ENCODE results near the gene YY2. TPM values are rescaled to one million over a fixed set of nuclear protein-coding genes. Genes with fewer than 3 reads are reported as not detected.

Gene YY2
- total and polyA plus RNA-seq, 2 of the 8 experiments (the other 6 are each of a cell fraction or from before 2014, with no cell fraction given): 0.60 to 1.5 TPM

DNA sequence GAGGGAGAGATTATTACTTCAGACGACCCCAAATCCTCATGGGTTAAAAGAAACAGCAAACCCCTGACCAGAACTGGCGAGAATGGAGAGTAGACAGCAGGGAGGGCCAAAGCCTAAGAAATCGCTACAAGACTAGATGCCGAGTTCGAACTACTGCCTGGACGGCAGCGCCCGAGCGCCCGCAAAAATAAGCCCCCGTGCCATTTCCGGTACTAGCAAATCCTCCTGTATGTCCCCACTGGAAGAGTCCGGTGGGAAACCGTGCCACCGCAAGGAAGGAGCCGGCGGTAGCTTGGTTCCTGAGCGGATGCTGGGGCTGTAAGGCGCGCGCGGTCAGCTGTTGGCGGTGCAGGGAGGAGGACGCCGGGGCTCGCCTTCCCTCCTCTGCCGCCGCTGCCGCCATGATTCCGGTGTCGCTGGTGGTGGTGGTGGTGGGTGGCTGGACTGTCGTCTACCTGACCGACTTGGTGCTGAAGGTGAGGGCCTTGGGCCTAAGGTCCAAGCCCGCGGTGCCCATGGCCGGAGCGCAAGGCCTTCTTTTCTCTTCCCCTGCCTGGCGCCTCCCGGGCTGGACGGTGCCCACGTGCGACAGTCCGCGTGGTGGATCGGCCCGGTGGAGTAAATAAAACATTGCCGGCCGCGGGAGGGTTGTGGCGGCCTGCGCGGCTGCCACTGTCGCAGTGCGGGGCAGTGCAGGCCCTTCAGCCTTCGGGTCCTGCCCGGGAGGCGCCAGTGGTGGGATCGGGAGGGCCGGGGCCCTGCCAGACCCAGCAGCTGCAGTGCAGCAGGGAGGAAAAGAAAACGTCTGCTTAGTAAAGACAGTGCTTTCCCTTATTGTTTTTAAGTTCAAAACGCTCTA is 16.2 kb upstream of the YY2 start, which contains the start of gene MBTPS2 (continued):
- TF ChIP-seq, protein P1, sequence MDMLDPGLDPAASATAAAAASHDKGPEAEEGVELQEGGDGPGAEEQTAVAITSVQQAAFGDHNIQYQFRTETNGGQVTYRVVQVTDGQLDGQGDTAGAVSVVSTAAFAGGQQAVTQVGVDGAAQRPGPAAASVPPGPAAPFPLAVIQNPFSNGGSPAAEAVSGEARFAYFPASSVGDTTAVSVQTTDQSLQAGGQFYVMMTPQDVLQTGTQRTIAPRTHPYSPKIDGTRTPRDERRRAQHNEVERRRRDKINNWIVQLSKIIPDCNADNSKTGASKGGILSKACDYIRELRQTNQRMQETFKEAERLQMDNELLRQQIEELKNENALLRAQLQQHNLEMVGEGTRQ (IDR thresholded peaks at IDR 0.05; ENCODE audit: low read length): no peak
- TF ChIP-seq SIRT6 (IDR thresholded peaks at IDR 0.05; ENCODE audit: low read length): no peak
- no peak; the same call in 1 of the 2 replicates for TF ChIP-seq RFX5 (IDR thresholded peaks at IDR 0.05; ENCODE audit: borderline replicate concordance, low read depth, low read length)
- TF ChIP-seq TCF12 (IDR thresholded peaks at IDR 0.05; ENCODE audit: low read depth, low read length): no peak
- TF ChIP-seq SIX5 (IDR thresholded peaks at IDR 0.05; ENCODE audit: low read depth, low read length): no peak
- no peak for TF ChIP-seq NANOG (IDR thresholded peaks at IDR 0.05; ENCODE audit: insufficient read depth, low read depth, low read length, poor library complexity, severe bottlenecking)
- TF ChIP-seq ASH2L (IDR thresholded peaks at IDR 0.05; ENCODE audit: low read length): peak; percentile 74
- peak in 1 of 2 experiments; percentile 55; a peak in 1 of 3 replicates for TF ChIP-seq EP300 (IDR thresholded peaks at IDR 0.05; ENCODE audit: borderline replicate concordance in 1 of 2, low read depth in 2 of 2, low read length in 2 of 2)
- TF ChIP-seq, protein P2, sequence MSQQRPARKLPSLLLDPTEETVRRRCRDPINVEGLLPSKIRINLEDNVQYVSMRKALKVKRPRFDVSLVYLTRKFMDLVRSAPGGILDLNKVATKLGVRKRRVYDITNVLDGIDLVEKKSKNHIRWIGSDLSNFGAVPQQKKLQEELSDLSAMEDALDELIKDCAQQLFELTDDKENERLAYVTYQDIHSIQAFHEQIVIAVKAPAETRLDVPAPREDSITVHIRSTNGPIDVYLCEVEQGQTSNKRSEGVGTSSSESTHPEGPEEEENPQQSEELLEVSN (IDR thresholded peaks at IDR 0.05): no peak
- TF ChIP-seq, protein P3, sequence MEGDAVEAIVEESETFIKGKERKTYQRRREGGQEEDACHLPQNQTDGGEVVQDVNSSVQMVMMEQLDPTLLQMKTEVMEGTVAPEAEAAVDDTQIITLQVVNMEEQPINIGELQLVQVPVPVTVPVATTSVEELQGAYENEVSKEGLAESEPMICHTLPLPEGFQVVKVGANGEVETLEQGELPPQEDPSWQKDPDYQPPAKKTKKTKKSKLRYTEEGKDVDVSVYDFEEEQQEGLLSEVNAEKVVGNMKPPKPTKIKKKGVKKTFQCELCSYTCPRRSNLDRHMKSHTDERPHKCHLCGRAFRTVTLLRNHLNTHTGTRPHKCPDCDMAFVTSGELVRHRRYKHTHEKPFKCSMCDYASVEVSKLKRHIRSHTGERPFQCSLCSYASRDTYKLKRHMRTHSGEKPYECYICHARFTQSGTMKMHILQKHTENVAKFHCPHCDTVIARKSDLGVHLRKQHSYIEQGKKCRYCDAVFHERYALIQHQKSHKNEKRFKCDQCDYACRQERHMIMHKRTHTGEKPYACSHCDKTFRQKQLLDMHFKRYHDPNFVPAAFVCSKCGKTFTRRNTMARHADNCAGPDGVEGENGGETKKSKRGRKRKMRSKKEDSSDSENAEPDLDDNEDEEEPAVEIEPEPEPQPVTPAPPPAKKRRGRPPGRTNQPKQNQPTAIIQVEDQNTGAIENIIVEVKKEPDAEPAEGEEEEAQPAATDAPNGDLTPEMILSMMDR (IDR thresholded peaks at IDR 0.05; ENCODE audit: control extremely low read depth in 1 of 3, insufficient read depth in 1 of 3, low read depth in 1 of 3, low read length in 3 of 3): peak in 2 of 3 experiments; percentile 11 to 20; a peak in 2 of 4 replicates
- TF ChIP-seq FOSL1 (IDR thresholded peaks at IDR 0.05; ENCODE audit: insufficient read depth, low read depth, low read length): no peak
- TF ChIP-seq, protein P4, sequence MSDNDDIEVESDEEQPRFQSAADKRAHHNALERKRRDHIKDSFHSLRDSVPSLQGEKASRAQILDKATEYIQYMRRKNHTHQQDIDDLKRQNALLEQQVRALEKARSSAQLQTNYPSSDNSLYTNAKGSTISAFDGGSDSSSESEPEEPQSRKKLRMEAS (IDR thresholded peaks at IDR 0.05): no peak; the same call in none of the 2 replicates
- no peak for TF ChIP-seq HDAC2 (IDR thresholded peaks at IDR 0.05; ENCODE audit: borderline replicate concordance in 1 of 2, low read depth in 2 of 2, low read length in 2 of 2)
- peak; percentile 91 for TF ChIP-seq TAF7 (optimal IDR thresholded peaks at IDR 0.05; ENCODE audit: borderline replicate concordance, low read depth, low read length)
- peak in 1 of 2 experiments; percentile 85; a peak in 2 of 3 replicates for TF ChIP-seq POLR2A (IDR thresholded peaks at IDR 0.05; ENCODE audit: control extremely low read depth in 1 of 2, low read depth in 2 of 2, low read length in 2 of 2)
- TF ChIP-seq MAFK (IDR thresholded peaks at IDR 0.05; ENCODE audit: low read depth, low read length): no peak
